Fibroblast of upper back skin (primary cell): ENCODE data around the gene DOCK2.

ENCODE experiments used
- DNase-seq: peaks from one replicate; pipeline ENCODE4 v3.0.0-alpha.2; 2013

DOCK2 gene

DNA sequence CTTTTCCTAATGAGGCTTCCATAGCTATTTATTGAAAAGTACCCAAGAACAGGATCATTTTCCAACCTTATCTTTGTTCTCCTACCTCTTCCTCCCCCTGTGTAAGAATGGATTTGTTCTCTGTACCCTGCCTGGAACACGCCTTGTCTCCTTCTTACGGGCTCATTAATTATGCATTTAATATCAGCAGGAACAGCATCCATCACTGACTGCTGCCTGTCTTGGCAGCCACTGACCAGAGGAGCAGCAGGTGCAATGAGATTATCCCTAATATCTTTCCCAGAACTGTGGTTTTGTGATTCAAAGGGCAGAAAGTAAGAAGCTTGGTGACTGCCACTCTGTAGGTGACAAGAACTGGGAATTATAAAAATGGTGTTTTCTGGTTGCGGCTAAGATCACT, 362.5 kb downstream of the DOCK2 start:
- DNase-seq, result no peak

- no peak for DNase-seq
Measured at GRCh38 chr5:170000155-170000554, 363.1 kb downstream of the DOCK2 start.

GRCh38 chr5:170006021-170006420, 368.9 kb downstream of the DOCK2 start:
- DNase-seq, result no peak

GRCh38 chr5:170008376-170008775, 371.3 kb downstream of the DOCK2 start:
- no peak for DNase-seq

DNA sequence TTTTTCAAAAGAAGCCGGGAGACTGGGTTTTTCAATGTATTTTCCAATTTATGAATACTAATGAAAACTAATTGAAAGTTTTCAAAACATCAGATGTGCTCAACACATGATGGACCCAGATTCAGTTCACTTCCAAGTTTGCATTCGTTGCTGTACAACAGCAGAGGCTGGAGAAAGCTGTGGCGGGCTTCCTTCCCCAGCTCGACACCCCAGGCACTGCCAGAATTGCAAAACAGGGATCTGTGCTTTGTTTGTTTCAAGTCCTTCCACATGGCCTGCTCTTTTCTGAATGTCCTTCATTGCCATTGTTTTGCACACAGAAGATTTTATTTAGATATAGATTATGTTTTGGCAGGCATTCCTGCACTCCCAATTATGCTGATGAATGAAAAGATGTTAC, 373.5 kb downstream of the DOCK2 start:
- no peak for DNase-seq

- no peak for DNase-seq
Measured at GRCh38 chr5:170011751-170012150, 374.7 kb downstream of the DOCK2 start.

GRCh38 chr5:170012622-170013021, 375.5 kb downstream of the DOCK2 start:
- DNase-seq, result no peak

GRCh38 chr5:170020423-170020822, 383.3 kb downstream of the DOCK2 start:
- DNase-seq, result no peak

GRCh38 chr5:170021506-170021905, 384.4 kb downstream of the DOCK2 start:
- no peak for DNase-seq

- no peak for DNase-seq
Measured at GRCh38 chr5:170025853-170026252, 388.8 kb downstream of the DOCK2 start.

DNA sequence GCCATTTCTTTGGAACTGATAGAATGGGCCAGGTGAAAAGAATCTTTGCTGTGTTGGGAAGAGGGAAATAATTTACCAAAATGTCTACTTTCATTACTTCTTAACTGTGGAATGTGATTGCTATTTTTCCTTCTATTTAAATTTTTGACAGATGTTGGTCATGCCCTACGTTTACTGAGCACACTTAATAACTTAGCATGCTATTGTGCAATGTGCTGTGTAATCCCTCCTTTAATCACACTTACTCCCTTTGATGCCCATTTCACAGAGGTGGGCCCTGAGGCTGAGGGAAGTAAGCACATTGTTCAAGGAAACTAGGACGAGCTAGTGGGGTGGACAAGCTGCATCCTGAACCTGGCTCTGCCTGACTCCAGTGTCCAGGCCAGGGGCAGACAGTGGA, 391.0 kb downstream of the DOCK2 start:
- DNase-seq, result no peak

DNA sequence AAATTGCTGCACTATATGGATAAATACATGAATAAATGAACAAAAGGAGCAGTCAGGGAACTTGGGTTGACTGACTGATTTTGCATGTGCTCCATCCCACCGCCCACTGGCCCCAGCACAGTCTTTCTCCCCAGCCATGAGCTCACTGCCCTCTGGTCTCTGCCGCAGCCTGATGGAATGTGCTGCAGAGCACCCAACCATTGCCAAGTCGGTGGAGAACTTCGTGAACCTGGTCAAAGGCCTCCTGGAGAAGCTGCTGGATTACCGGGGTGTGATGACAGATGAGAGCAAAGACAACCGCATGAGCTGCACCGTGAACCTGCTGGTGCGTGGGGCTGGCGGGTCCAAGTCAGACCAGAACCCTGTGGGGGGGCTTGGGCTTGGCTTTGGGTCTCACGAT, 397.2 kb downstream of the DOCK2 start:
- no peak for DNase-seq

DNA sequence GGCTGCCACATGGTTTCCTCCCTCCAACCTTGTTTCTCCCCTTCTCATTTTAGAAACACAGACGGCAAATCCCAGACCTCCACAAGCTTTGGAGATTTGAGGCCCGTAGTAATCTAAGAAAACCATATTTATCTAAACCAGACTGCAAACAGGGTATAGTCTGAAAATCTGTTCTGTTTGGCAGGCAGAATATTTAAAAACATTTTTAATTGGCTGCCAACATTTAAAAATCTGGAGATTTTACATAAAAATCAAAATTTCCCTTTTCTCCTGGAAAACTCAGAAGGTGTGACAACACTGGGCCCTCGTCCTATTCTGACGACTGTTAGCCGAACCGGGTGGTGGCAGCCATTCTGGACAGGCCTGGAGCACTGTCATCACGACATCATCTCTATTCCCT, 401.2 kb downstream of the DOCK2 start:
- DNase-seq, result no peak

DNA sequence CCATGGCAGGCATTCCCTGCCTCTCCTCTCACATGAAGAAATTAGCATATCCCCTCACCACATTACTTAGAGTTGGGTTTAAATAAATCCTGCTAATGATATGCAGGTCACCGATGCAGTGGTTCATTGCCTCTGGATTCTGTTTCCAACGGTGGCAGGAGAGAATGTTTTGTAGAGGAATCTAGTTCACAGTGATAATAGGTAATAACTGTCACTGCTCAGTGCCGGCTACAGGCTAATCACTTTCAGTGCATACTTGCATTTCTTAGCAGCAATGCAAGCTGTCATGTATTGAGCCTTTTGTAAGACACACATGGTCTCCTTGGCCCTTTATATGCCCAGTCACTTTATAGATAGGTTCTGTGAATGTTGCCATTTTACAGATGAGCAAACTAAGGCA, 402.8 kb downstream of the DOCK2 start:
- no peak for DNase-seq

DNA sequence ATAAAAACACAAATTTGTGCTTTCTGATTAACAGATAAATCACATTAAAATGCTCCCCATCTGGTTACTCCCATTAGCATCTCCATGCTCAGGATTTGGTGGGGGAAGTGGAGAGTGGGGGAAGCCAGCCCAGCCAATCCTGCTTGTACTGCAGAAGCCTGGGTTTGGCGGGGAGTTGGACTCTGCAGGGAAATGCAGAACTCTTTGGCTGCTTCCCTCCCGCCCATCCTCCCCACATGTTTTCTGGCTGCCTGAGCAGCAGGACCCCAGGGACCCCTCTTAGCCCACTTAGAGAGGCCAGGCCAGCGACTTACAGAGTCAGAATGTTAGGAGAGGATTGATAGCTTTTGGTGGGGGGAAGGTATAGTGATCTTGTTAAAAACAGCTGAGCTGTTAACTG, 409.2 kb downstream of the DOCK2 start:
- DNase-seq, result no peak

- no peak for DNase-seq
Measured at GRCh38 chr5:170049713-170050112, 412.6 kb downstream of the DOCK2 start.

- no peak for DNase-seq
Measured at GRCh38 chr5:170053896-170054295, 416.8 kb downstream of the DOCK2 start.

GRCh38 chr5:170055606-170056005, 418.5 kb downstream of the DOCK2 start:
- DNase-seq, result no peak

GRCh38 chr5:170056561-170057267, 419.6 kb downstream of the DOCK2 start:
- DNase-seq, result no peak

DNA sequence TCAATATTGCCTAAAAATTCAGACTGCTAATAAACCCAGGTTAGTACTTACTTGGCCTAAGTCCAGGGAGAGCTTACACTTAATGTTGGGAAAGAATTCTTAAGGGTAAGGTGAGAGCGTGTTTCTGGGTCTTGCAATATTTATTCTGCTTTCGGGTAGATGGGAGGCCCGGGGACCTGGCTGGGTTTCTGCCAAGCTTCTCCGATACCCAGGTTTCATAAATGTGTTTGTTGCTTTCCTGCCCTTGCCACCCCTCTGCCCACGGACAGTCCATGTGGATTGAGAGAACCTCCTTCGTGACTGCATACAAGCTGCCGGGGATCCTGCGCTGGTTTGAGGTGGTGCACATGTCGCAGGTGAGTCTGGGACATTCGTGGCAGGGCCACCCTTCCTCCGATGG, 420.2 kb downstream of the DOCK2 start:
- no peak for DNase-seq

- DNase-seq, result no peak
Measured at GRCh38 chr5:170059221-170059620, 422.1 kb downstream of the DOCK2 start.

DNA sequence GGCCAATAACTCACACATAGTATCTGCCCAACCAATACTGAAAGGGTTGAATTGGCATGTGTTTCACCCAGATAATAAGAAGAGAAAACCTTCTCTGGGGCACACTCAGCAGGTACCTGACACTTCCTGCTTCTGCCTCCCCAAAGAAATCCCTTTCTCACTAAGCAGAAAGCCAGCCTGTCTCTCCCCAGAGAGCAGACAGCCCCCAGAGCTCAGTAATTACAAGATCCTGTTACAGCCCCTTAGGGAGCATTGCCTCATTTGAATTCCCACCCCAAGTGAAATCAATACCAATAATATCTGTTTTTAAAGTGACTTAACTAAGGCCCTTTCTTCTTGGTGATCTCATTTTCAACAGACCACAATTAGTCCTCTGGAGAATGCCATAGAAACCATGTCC, 430.1 kb downstream of the DOCK2 start:
- no peak for DNase-seq

DNA sequence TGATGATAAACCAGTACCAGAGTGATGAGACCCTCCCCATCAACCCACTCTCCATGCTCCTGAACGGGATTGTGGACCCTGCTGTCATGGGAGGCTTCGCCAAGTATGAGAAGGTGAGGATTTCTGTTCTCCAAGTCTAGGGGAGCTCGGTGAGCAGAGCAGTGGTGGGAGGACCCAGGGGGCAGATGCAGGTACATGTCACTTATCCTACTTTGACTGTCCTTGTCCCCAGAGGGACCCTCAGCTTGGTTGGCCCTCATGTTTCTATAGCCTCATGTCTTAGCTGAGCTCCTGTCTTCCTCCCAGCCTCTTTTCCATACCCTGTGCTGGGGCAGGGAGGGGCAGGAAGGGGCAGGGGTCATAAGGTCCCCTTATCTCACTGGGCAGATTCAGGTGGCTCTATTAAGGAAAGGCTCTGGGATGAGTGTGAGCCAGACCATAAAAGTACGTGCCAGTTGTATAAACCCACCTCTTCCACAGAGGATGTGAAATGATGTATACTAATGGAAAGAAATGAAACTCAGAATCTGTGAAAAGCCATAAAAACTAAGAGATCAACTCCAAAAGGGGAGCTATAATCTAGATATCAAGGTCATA, 430.6 kb downstream of the DOCK2 start:
- DNase-seq, result no peak

DNA sequence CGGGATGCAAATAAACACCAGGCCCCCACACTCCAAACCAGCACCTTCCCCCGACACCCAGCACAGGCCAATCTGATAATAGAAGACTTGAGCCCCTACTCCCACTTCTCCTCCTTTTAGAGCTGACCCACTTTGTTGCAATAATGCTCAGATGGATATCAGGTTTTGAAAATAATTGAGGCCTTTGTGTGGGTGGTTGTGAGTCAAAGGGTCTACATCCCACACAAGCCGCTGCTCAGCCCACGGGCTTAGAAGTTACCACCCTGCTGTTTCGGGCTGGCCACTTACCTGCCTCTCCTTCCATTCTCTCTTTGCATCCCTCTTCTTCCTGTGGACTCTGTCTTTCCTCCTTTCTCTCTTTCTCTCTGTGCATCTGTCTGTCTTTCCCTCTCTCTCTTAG, 432.4 kb downstream of the DOCK2 start:
- no peak for DNase-seq
